ENCODE measurements around the gene CCR7. TPM values are rescaled to one million over a fixed set of nuclear protein-coding genes. Genes with fewer than 3 reads are reported as not detected.
"Not testable (repeated sequence)": the region's sequence is repeated elsewhere in the genome, so short reads cannot be mapped to it uniquely, and the experiment has no call there.

Gene CCR7
- total RNA-seq, 2 donors from 2014 or later, result 0.72 to 1.9 TPM

DNA sequence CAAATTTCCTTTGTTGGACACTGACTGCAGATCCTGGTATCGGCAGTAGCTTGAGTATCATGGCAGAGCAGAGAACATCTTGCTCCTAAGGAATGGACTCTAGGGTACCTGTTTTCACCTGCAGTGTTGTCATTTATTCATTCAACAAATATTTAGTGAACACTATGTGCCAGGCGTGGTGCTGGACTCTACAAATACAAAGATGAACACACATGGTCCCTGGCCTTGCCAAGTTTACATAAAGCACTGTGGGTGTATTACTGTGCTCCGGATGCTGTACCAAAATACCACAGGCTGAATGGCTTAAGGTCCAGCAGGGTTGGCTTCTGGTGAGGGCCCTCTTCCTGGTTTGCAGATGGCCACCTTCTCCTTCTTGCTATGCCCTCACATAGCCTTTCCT lies 14.2 kb upstream of the CCR7 start:
- intact Hi-C loops (cut with DNase I), result no loop called here
- Histone ChIP-seq H3K27me3 (no peaks in the 10 kb centered on the region), H3K36me3 (no peaks in the 10 kb centered on the region), H3K9me3 (no peaks in the 10 kb centered on the region), H3K4me1 (no peaks in the 10 kb centered on the region), H3K4me3 (no peak overlapping the region), H3K27ac (no peak overlapping the region), H3K9ac (ENCODE audit: low read depth in 2 of 2, low read length in 2 of 2) (no peak overlapping the region)
- no peak for DNase-seq
- TF ChIP-seq, protein P1, sequence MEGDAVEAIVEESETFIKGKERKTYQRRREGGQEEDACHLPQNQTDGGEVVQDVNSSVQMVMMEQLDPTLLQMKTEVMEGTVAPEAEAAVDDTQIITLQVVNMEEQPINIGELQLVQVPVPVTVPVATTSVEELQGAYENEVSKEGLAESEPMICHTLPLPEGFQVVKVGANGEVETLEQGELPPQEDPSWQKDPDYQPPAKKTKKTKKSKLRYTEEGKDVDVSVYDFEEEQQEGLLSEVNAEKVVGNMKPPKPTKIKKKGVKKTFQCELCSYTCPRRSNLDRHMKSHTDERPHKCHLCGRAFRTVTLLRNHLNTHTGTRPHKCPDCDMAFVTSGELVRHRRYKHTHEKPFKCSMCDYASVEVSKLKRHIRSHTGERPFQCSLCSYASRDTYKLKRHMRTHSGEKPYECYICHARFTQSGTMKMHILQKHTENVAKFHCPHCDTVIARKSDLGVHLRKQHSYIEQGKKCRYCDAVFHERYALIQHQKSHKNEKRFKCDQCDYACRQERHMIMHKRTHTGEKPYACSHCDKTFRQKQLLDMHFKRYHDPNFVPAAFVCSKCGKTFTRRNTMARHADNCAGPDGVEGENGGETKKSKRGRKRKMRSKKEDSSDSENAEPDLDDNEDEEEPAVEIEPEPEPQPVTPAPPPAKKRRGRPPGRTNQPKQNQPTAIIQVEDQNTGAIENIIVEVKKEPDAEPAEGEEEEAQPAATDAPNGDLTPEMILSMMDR (IDR thresholded peaks at IDR 0.05), result no peak

DNA sequence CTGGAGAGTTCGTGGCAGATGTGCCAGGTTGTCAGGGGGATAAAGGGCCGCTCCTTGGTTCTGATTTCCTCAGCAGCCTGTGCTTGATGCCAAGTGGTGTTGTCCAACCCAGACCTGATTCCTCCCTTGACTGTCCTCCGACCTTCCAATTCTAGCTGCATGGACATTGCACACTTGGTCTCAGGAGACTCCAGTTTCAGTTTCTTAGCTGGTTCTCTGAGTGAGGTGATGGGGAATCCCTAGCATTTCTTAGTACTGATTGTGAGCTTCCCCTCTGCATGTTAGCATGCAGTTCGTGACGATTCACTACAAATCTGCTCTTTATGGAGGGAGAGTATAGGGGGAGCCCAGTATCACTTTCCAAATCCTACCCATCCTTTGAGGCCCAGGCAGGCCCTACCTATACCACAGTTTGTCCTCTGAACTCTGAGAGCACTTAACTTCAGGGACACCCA lies 12.4 kb upstream of the CCR7 start:
- H3K4me3 ChIP-seq, result no peak overlapping the region
- H3K36me3 ChIP-seq, result no peaks in the 10 kb centered on the region
- intact Hi-C loops (cut with DNase I), result no loop called here
- no peak overlapping the region for H3K27ac ChIP-seq
- no peaks in the 10 kb centered on the region for H3K9me3 ChIP-seq
- H3K9ac ChIP-seq (ENCODE audit: low read depth in 2 of 2, low read length in 2 of 2), result no peak overlapping the region
- no peaks in the 10 kb centered on the region for H3K27me3 ChIP-seq
- no peak for DNase-seq
- TF ChIP-seq, protein P1 (IDR thresholded peaks at IDR 0.05), result no peak
- no peaks in the 10 kb centered on the region for H3K4me1 ChIP-seq

DNA sequence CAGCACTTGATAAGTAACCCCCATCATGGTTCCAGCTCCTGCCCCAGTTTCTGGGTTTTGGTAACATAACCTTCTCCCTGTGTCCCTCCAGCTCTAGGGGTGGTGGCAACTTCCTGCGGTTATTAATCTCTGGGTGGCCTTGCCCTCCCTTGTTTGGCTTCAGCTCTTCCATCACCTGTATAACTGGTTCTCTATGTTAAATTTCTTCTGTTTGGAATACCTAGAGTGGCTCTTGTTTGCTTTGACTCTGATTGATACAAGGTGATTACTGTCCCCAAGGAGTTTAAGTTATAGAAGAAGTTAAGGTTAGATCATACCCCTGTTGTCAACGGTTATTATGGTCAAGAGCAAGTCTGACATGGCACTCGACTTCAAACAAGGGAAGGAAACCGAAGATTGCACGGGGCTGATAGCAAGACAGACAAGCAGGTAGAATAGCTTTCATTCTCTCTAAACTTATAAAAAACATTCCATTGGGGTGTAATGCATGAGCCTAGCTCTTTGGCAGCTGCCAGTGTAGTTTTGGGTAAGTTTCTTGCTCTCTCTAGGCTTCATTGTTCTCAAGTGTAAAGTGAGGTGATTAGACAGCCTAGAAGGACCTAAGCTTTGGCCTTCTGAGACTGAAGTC lies 11.0 kb upstream of the CCR7 start:
- H3K27ac ChIP-seq, result no peak overlapping the region
- no peak overlapping the region for H3K9ac ChIP-seq (ENCODE audit: low read depth in 2 of 2, low read length in 2 of 2)
- TF ChIP-seq, protein P1 (IDR thresholded peaks at IDR 0.05), result no peak
- no peak for DNase-seq
- intact Hi-C loops (cut with DNase I), result no loop called here
- H3K36me3 ChIP-seq, result no peaks in the 10 kb centered on the region
- no peak overlapping the region for H3K4me3 ChIP-seq
- no peaks in the 10 kb centered on the region for H3K9me3 ChIP-seq
- H3K27me3 ChIP-seq, result no peaks in the 10 kb centered on the region
- H3K4me1 ChIP-seq, result no peaks in the 10 kb centered on the region

DNA sequence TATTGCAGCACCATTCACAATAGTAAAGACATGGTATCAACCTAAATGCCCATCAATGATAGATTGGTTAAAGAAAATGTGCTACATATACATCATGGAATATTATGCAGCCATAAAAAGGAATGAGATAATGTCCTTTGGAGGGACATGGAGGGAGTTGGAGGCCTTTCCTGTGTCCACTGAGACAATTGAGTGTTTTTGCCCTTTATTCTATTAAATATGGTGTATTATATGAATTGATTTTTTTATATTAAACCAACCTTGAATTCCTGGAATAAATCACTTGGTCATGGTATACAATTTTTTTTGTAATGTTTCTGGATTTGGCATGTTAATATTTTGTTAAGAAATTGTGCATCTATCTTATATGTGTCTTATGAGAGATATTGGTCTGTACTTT lies 9.0 kb upstream of the CCR7 start:
- intact Hi-C loops (cut with DNase I), result no loop called here
- no peak overlapping the region for H3K4me3 ChIP-seq
- no peak for DNase-seq
- no peaks in the 10 kb centered on the region for H3K4me1 ChIP-seq
- no peak overlapping the region for H3K9ac ChIP-seq (ENCODE audit: low read depth in 2 of 2, low read length in 2 of 2)
- H3K27ac ChIP-seq, result no peak overlapping the region
- H3K27me3 ChIP-seq, result no peaks in the 10 kb centered on the region
- no peaks in the 10 kb centered on the region for H3K9me3 ChIP-seq
- TF ChIP-seq, protein P1 (IDR thresholded peaks at IDR 0.05), result no peak
- H3K36me3 ChIP-seq, result no peaks in the 10 kb centered on the region

DNA sequence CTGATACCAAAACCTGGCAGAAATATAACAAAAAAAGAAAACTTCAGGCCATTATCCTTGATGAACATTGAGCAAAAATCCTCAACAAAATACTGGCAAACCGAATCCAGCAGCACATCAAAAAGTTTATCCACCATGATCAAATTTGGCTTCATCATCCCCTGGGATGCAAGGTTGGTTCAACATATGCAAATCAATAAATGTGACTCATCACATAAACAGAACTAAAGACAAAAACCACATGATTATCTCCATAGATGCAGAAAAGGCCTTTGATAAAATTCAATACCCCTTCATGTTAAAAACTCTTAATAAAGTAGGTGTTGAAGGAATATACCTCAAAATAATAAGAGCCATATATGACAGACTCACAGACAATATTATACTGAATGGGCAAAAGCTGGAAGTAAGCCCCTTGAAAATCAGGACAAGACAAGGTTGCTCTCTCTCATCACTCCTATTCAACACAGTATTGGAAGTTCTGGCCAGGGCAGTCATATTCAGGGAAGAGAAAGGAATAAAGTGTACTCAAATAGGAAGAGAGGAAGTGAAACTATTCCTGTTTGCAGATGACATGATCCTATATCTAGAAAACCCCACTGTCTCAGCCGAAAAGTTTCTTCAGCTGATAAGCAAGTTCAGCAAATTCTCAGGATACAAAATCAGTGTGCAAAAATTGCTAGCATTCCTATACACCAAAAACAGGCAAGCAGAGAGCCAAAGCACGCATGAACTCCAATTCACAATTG lies 7.1 kb upstream of the CCR7 start:
- H3K4me1 ChIP-seq; H3K9ac ChIP-seq (ENCODE audit: low read depth in 2 of 2, low read length in 2 of 2); intact Hi-C loops (cut with DNase I); H3K36me3 ChIP-seq; H3K9me3 ChIP-seq; DNase-seq; H3K4me3 ChIP-seq; H3K27me3 ChIP-seq; H3K27ac ChIP-seq: not testable (repeated sequence)

Data from colonic mucosa (tissue), 4 donors.